Left ventricle myocardium inferior (tissue), 1 donor: ENCODE measurements around the gene CLSTN1. TPM values are rescaled to one million over a fixed set of nuclear protein-coding genes. Genes with fewer than 3 reads are reported as not detected.

Experiments used
- DNase-seq: peaks from one replicate; pipeline ENCODE4 v3.0.0-alpha.2; 2020
- H3K27ac ChIP-seq: fragments of 200-600 bp; replicated peaks from 2 replicates; pipeline ENCODE4 v1.8.0; 2021
- H3K27me3 ChIP-seq: fragments of 200-600 bp; 2 replicates; pipeline ENCODE4 v1.8.0; 2021; ENCODE audit warnings: low read depth
- H3K36me3 ChIP-seq: fragments of 200-600 bp; 2 replicates; pipeline ENCODE4 v1.8.0; 2021
- H3K4me1 ChIP-seq: fragments of 200-600 bp; 2 replicates; pipeline ENCODE4 v1.8.0; 2021
- H3K4me3 ChIP-seq: fragments of 200-600 bp; 2 replicates; pipeline ENCODE4 v1.8.0; 2021; ENCODE audit warnings: mild to moderate bottlenecking, moderate library complexity
- H3K9me3 ChIP-seq: fragments of 200-600 bp; replicated peaks from 2 replicates; pipeline ENCODE4 v1.8.0; 2021
- intact Hi-C: fragments of 100-400 bp; cut with micrococcal nuclease; formaldehyde crosslinking; loops from one replicate; pipeline ENCODE4 v1.11.0; 2022
- total RNA-seq: library from RNA; stranded (reverse); fragmentation: NEBNext Ultra II Directional; extraction: Animal tissue kit (Norgen Biotek cat#: 25700); gene quantifications from one replicate; pipeline ENCODE4 v1.2.1, GENCODE V29; 2021
- TF ChIP-seq, protein P1 (sequence below): fragments of 200-600 bp; IDR thresholded peaks from 2 replicates; pipeline ENCODE4 v1.8.0; 2021; ENCODE audit warnings: antibody characterized with exemption, mild to moderate bottlenecking, borderline replicate concordance
- donor health status: DM: no; HTN: yes; CAD: no; lungs with severe emphysema.

CLSTN1 gene
- total RNA-seq, 1 donor from 2014 or later = 63.5 TPM

DNA sequence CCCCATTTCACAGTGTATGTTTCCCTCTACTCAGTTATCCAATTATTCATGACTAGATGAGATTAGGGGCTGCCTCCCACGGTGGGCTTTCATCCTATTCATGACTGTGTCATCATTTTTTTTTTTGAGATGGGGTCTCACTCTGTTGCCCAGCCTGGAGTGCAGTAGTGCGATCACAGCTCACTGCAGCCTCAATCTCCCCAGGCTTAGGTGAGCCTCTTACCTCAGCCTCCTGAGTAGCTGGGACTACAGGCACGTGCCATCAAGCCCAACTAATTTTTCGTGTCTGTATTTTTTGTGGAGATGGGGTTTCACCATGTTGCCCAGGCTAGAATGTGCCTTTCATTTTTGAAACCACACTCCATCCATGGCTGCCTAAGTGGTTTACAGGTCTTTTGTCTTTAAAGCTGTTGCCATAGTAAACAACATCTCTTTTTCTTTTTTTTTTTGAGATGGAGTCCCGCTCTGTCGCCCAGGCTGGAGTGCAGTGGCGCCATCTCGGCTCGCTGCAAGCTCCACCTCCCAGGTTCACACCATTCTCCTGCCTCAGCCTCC is 112.2 kb downstream of the CLSTN1 start:
- intact Hi-C loops = no loop called here
- H3K4me3 ChIP-seq = no peak overlapping the region
- no peaks in the 10 kb centered on the region for H3K9me3 ChIP-seq
- H3K27ac ChIP-seq = no peak overlapping the region
- DNase-seq = no peak
- no peaks in the 10 kb centered on the region for H3K27me3 ChIP-seq
- H3K36me3 ChIP-seq = no peaks in the 10 kb centered on the region
- TF ChIP-seq, protein P1, sequence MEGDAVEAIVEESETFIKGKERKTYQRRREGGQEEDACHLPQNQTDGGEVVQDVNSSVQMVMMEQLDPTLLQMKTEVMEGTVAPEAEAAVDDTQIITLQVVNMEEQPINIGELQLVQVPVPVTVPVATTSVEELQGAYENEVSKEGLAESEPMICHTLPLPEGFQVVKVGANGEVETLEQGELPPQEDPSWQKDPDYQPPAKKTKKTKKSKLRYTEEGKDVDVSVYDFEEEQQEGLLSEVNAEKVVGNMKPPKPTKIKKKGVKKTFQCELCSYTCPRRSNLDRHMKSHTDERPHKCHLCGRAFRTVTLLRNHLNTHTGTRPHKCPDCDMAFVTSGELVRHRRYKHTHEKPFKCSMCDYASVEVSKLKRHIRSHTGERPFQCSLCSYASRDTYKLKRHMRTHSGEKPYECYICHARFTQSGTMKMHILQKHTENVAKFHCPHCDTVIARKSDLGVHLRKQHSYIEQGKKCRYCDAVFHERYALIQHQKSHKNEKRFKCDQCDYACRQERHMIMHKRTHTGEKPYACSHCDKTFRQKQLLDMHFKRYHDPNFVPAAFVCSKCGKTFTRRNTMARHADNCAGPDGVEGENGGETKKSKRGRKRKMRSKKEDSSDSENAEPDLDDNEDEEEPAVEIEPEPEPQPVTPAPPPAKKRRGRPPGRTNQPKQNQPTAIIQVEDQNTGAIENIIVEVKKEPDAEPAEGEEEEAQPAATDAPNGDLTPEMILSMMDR = no peak
- no peaks in the 10 kb centered on the region for H3K4me1 ChIP-seq

GRCh38 chr1:9710037-9710436 is 113.7 kb downstream of the CLSTN1 start:
- Histone ChIP-seq H3K9me3 (no peaks in the 10 kb centered on the region), H3K36me3 (no peaks in the 10 kb centered on the region), H3K27ac (no peak overlapping the region), H3K4me1 (no peaks in the 10 kb centered on the region), H3K27me3 (no peaks in the 10 kb centered on the region), H3K4me3 (no peak overlapping the region)
- DNase-seq = no peak
- TF ChIP-seq, protein P1 = no peak
- intact Hi-C loops = no loop called here

- no peaks in the 10 kb centered on the region for H3K36me3 ChIP-seq
- H3K27ac ChIP-seq = no peak overlapping the region
- TF ChIP-seq, protein P1 = no peak
- no peak for DNase-seq
- no peaks in the 10 kb centered on the region for H3K27me3 ChIP-seq
- H3K4me3 ChIP-seq = no peak overlapping the region
- intact Hi-C loops = no loop called here
- H3K9me3 ChIP-seq = no peaks in the 10 kb centered on the region
- H3K4me1 ChIP-seq = no peaks in the 10 kb centered on the region
These were observed 117.6 kb downstream of the CLSTN1 start for GRCh38 chr1:9706178-9706577.

DNA sequence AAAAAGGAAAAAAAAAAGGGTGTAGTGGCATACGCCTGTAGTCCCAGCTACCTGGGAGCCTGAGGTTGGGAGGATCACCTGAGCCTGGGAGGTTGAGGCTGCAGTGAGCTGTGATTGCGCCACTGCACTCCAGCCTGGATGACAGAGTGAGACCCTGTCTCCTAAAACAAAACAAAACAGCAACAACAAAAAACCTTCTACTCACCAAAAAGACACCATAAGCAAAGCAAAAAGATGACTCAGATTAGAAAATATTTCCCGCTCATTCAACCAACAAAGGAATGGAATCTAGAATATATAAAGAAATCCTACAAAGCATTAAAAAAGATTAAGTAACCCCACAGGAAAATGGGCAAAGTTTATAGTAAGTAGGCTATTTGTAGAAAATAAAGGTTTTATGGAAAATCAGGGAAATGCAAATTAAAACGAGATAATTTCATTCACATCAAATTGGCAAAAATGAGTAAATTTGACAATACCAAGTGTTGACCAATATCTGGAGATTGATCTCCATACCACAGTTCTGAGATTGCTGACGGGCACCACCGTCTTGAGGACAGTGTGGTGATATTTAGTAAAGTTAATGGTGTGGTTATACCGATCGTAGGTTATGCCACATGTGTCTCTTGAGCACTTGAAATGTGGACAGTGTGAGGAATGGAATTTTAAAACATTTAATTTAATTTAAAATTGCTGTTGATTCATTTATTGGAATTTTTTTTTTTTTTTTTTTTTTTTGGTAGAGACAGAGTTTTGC is 118.2 kb downstream of the CLSTN1 start:
- intact Hi-C loops = no loop called here
- no peak overlapping the region for H3K4me3 ChIP-seq
- no peak overlapping the region for H3K27ac ChIP-seq

DNA sequence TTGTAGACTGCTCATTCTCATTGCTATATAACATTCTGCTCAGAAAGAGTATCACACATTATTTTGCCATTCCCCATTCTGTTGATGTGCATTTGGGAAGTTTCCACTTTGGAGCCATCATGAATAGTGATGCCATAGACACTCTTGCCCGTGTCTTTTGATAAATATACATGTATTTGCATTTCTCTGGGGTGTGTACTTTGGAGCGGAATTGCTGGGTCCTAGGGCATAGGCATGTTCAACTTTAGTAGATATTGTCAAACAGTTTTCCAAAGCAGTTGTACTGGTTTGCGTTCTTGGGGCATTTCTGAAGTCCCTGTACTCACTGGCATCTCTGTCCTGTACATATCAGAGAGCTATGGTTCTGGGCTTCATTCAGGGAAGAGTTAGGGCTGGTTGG is 120.1 kb downstream of the CLSTN1 start:
- Histone ChIP-seq H3K36me3 (no peaks in the 10 kb centered on the region), H3K27me3 (no peaks in the 10 kb centered on the region), H3K4me3 (no peak overlapping the region), H3K9me3 (no peaks in the 10 kb centered on the region), H3K27ac (no peak overlapping the region), H3K4me1 (no peaks in the 10 kb centered on the region)
- no peak for DNase-seq
- intact Hi-C loops = no loop called here
- TF ChIP-seq, protein P1 = no peak

More for the DNA sequence above, 118.2 kb downstream of the CLSTN1 start:
- Histone ChIP-seq H3K9me3 (no peaks in the 10 kb centered on the region), H3K27me3 (no peaks in the 10 kb centered on the region), H3K4me1 (no peaks in the 10 kb centered on the region), H3K36me3 (no peaks in the 10 kb centered on the region)
- TF ChIP-seq, protein P1 = no peak
- DNase-seq = no peak
